Measurements from ENCODE around the gene SORCS2.

Gene SORCS2

GRCh38 chr4:7337196-7338058, 145.1 kb downstream of the SORCS2 start:
- H3K4me2 ChIP-seq (ENCODE audit: low read length): no peak overlapping the region
- no peaks in the 10 kb centered on the region for H3K27me3 ChIP-seq (ENCODE audit: control insufficient read depth, low read length)
- no peaks in the 10 kb centered on the region for H3K36me3 ChIP-seq (ENCODE audit: control insufficient read depth, low read length)
- H3K9me3 ChIP-seq (ENCODE audit: control insufficient read depth, insufficient read depth, low read length): peaks cover 7% of the 10 kb centered on the region; the same call in 1 of the 2 replicates
- no peak overlapping the region for H3K27ac ChIP-seq (ENCODE audit: low read depth, low read length)
- H4K20me1 ChIP-seq (ENCODE audit: control insufficient read depth, insufficient read depth, low read depth, low read length): no peaks in the 10 kb centered on the region
- no peaks in the 10 kb centered on the region for H3F3A ChIP-seq (ENCODE audit: control insufficient read depth, insufficient read depth)
- H3K4me1 ChIP-seq (ENCODE audit: control insufficient read depth, low read length): peaks cover 32% of the 10 kb centered on the region
- no peak for TF ChIP-seq CTCF (IDR thresholded peaks at IDR 0.05; ENCODE audit: low read depth, low read length, poor library complexity, severe bottlenecking)
- no peak for TF ChIP-seq EZH2phosphoT487 (IDR thresholded peaks at IDR 0.05; ENCODE audit: borderline replicate concordance, low read length)
- no peaks in the 10 kb centered on the region for H3K79me2 ChIP-seq (ENCODE audit: control insufficient read depth, low read length)
- no peaks in the 10 kb centered on the region for H3K9me2 ChIP-seq (replicated peaks; ENCODE audit: control insufficient read depth, low read length)
- H3K4me3 ChIP-seq (ENCODE audit: low read length): no peak overlapping the region

- Histone ChIP-seq H4K20me1 (ENCODE audit: control insufficient read depth, insufficient read depth, low read depth, low read length) (no peaks in the 10 kb centered on the region), H3K4me3 (ENCODE audit: low read length) (no peak overlapping the region), H3K9me2 (replicated peaks; ENCODE audit: control insufficient read depth, low read length) (no peaks in the 10 kb centered on the region), H3K4me2 (ENCODE audit: low read length) (no peak overlapping the region), H3K27ac (ENCODE audit: low read depth, low read length) (no peak overlapping the region), H3K4me1 (ENCODE audit: control insufficient read depth, low read length) (peaks cover 32% of the 10 kb centered on the region), H3K27me3 (ENCODE audit: control insufficient read depth, low read length) (no peaks in the 10 kb centered on the region), H3K9me3 (ENCODE audit: control insufficient read depth, insufficient read depth, low read length) (peaks cover 7% of the 10 kb centered on the region; the same call in 1 of the 2 replicates), H3K79me2 (ENCODE audit: control insufficient read depth, low read length) (no peaks in the 10 kb centered on the region), H3K36me3 (ENCODE audit: control insufficient read depth, low read length) (no peaks in the 10 kb centered on the region), H3F3A (ENCODE audit: control insufficient read depth, insufficient read depth) (no peaks in the 10 kb centered on the region)
- no peak for TF ChIP-seq CTCF (IDR thresholded peaks at IDR 0.05; ENCODE audit: low read depth, low read length, poor library complexity, severe bottlenecking)
- TF ChIP-seq EZH2phosphoT487 (IDR thresholded peaks at IDR 0.05; ENCODE audit: borderline replicate concordance, low read length): no peak
Observed at GRCh38 chr4:7338059-7338452, 145.7 kb downstream of the SORCS2 start.

GRCh38 chr4:7338876-7339623, 146.7 kb downstream of the SORCS2 start:
- peaks cover 7% of the 10 kb centered on the region; the same call in 1 of the 2 replicates for H3K9me3 ChIP-seq (ENCODE audit: control insufficient read depth, insufficient read depth, low read length)
- no peak overlapping the region for H3K4me3 ChIP-seq (ENCODE audit: low read length)
- H3F3A ChIP-seq (ENCODE audit: control insufficient read depth, insufficient read depth): no peaks in the 10 kb centered on the region
- no peaks in the 10 kb centered on the region for H4K20me1 ChIP-seq (ENCODE audit: control insufficient read depth, insufficient read depth, low read depth, low read length)
- H3K36me3 ChIP-seq (ENCODE audit: control insufficient read depth, low read length): no peaks in the 10 kb centered on the region
- H3K27me3 ChIP-seq (ENCODE audit: control insufficient read depth, low read length): no peaks in the 10 kb centered on the region
- no peaks in the 10 kb centered on the region for H3K9me2 ChIP-seq (replicated peaks; ENCODE audit: control insufficient read depth, low read length)
- H3K4me2 ChIP-seq (ENCODE audit: low read length): no peak overlapping the region
- no peaks in the 10 kb centered on the region for H3K79me2 ChIP-seq (ENCODE audit: control insufficient read depth, low read length)
- TF ChIP-seq EZH2phosphoT487 (IDR thresholded peaks at IDR 0.05; ENCODE audit: borderline replicate concordance, low read length): no peak
- no peak for TF ChIP-seq CTCF (IDR thresholded peaks at IDR 0.05; ENCODE audit: low read depth, low read length, poor library complexity, severe bottlenecking)
- H3K4me1 ChIP-seq (ENCODE audit: control insufficient read depth, low read length): peaks cover 32% of the 10 kb centered on the region
- H3K27ac ChIP-seq (ENCODE audit: low read depth, low read length): no peak overlapping the region

All from DOHH2 (cell line).